ENCODE data around the gene ERO1A.

The ERO1A gene

DNA sequence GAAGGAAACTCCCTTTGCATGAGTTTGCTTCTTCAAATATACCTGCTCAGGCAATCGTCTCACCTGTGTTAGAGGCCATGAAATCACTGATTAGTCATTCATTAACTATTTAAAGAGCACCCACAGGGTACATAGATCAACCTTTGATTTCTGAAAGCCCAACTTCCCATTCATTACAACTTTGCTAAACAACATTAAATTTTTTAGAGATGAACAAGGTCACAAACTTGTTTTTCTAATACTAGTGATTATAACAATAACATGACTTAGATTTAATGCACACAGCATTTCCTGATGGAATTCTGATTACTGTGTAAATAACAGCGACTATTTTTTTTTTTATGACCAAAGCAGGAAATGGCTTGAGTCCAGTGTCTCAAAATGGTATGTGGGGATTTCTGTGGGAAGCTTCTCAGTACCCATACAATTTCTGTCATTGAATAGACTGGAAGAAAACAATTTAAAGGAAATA, 5.4 kb upstream of the ERO1A start:
- no peak for DNase-seq (ENCODE audit: low read depth)

GRCh38 chr14:52694761-52695480, 437 bp downstream of the ERO1A start:
- peak; percentile 24 for DNase-seq (ENCODE audit: low read depth)

- DNase-seq (ENCODE audit: low read depth): no peak
Observed at GRCh38 chr14:52693532-52693931, 1.8 kb downstream of the ERO1A start.

GRCh38 chr14:52693036-52693435, 2.3 kb downstream of the ERO1A start:
- DNase-seq (ENCODE audit: low read depth): no peak

DNA sequence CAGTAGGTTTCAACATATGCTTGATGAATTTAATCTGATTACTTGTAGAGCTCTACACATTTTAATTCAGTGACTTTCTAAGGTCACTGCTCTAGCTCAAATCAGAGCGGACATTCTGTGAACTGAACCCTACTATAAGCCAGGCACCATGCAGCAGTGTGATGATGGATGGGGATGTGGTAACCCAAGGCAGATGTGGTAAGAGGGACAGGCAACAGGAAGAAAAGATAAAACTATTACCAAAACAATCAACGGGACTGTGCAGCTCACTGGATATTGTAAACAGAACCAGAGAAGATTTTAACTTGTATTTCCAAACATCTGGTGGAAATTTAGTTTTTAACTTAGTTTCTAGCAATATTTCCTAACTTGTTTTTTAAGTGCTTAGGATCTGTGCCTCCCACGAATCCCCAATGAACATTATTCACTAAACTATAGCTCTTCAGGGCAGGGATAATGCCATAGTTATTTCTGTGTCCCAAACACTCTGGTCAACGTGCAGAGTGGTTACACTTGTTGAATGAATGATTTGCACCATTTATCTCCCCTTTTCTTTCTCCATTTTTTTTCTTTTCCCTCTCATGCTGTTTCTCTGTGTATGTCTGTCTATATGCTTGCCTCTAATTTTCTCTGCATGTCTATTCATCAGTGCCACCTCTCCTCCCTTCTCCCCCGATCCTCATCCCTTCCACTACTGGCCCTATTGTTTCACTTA, 3.0 kb downstream of the ERO1A start:
- DNase-seq (ENCODE audit: low read depth): no peak

- DNase-seq (ENCODE audit: low read depth): no peak
Observed at GRCh38 chr14:52690983-52691760, 4.2 kb downstream of the ERO1A start.

GRCh38 chr14:52686176-52686575, 9.2 kb downstream of the ERO1A start:
- no peak for DNase-seq (ENCODE audit: low read depth)

- DNase-seq (ENCODE audit: low read depth): no peak
Observed at GRCh38 chr14:52683985-52684520, 11.3 kb downstream of the ERO1A start.

DNA sequence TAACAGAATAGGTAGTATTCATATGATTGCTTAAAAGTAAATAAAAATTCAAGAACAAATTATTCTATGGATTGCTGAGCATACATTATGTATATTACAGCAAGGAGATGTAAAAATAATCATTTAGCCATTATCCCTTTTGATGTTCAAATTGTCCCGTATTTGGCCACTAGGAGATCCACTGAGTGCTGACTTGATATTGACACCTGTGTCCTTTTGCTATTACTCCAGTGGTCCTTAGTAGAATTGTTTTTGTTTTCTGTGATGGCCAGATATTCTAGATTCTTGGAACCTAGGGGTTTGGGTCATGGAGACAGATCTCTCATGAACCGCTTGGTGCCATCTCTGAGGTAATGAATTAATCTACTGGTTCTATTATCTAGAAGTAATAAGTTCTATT, 16.8 kb downstream of the ERO1A start:
- DNase-seq (ENCODE audit: low read depth): no peak

- no peak for DNase-seq (ENCODE audit: low read depth)
Observed at GRCh38 chr14:52663850-52664249, 31.5 kb downstream of the ERO1A start.

GRCh38 chr14:52661314-52661713, 34.0 kb downstream of the ERO1A start:
- DNase-seq (ENCODE audit: low read depth): no peak

DNA sequence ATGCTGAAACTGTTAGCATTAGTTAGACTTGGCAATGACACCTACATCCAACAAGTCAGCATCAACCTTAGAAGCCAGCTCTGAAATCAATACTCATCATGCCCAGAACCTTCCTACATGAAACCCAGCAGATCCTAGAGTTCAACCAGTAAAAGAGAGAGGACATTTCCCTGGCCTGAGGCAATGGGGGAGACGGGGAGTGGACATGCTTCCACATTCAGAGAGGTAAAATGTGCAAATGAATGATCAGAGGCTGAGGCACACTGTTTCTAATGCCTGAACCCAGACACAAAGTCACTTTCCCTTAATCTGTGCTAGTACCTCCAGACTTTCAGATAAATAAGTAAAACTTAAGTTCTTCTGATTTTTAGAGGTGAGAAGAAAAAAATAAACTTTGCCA, 34.5 kb downstream of the ERO1A start:
- no peak for DNase-seq (ENCODE audit: low read depth)

DNA sequence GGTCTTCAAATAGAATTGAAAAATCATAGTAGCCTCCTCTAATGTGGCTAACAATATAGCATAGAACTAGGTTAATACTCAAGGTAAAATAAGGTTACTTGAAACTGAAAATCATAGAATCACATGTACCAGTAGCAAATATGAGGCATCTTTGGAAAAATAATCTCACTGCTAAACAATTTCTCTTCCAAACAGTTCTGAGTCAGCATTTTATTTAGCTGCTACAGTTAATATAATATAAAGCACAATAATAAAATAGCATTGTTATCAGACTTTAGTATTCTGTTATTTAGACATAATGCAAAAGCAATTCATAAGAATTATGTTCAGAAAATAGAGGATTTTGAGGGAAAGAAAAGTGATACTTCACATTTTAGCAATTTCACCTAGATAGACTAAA, 35.0 kb downstream of the ERO1A start:
- no peak for DNase-seq (ENCODE audit: low read depth)

DNA sequence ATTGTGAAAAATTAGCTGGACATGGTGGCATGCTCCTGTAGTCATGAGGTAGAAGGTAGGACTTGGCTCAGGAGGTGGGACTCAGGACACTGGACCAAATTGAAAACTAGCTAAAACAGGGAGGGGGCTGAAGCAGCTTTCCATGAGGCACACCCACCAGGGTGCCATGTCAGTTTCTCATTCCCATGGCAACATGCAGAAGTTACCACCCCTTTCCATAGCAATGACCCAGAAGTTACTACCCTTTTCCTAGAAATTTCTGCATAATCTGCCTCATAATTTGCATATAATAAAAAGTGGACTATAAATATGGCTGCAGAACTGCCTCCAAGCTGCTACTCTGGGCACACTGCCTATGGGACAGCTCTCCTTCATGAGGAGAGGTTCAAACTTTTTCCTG, 38.5 kb downstream of the ERO1A start:
- DNase-seq (ENCODE audit: low read depth): no peak

- no peak for DNase-seq (ENCODE audit: low read depth)
Observed at GRCh38 chr14:52650774-52651173, 44.6 kb downstream of the ERO1A start.

DNA sequence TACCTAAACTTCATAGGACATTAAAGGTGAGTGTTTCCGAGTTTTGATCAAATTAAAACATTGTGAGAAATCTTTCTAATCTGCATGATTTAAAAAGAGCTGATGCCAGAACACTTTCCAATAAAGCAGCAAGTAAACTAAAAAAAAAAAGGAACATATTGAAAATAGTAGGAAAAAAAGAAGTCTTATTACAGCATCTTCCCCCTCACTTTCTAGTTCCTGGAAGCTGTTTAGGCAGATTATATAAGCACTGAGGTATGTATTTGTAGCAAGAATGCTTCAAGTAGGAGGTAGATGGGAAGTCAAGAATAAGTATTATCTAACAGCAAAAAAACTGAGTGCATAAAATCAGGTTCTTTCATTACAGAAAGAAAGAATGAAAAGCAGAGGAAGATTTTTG, 45.8 kb downstream of the ERO1A start:
- DNase-seq (ENCODE audit: low read depth): no peak

GRCh38 chr14:52641745-52642144, 53.6 kb downstream of the ERO1A start:
- no peak for DNase-seq (ENCODE audit: low read depth)

- DNase-seq (ENCODE audit: low read depth): no peak
Observed at GRCh38 chr14:52640137-52640536, 55.2 kb downstream of the ERO1A start.

DNA sequence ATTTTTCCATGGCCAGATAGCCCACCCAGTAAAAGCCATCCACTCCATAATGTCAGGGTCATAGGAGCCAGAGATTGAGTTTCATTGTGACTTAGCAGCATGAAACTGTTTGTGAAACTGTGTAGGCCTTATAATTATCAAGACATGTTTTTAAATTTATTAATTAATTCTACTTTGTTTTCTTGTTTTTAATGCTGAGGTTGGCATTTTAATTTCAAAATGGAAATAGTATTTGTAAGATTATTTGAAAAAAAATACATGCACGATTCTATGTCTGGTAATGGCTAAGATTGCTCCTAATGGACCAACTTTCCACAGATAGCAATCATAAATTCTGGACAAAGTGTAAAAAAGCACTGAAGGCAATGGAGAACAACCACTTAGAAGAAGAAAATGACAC, 75.7 kb downstream of the ERO1A start:
- no peak for DNase-seq (ENCODE audit: low read depth)

- no peak for DNase-seq (ENCODE audit: low read depth)
Observed at GRCh38 chr14:52618602-52619001, 76.8 kb downstream of the ERO1A start.

GRCh38 chr14:52610187-52610586, 85.2 kb downstream of the ERO1A start:
- DNase-seq (ENCODE audit: low read depth): no peak

- no peak for DNase-seq (ENCODE audit: low read depth)
Observed at GRCh38 chr14:52609445-52610044, 85.8 kb downstream of the ERO1A start.

Measured in stimulated activated CD8-positive, alpha-beta memory T cell treated with anti-CD3 and anti-CD28 coated beads, Interleukin-4, amount 100 ng/mL, for 24 hours (primary cell).